HL-60/S4 treated with phorbol 12-myristate 13-acetate at 8.2 ng/mL for 4 days and 3 days (cell line): ENCODE measurements around the gene CCDC172.
"Not testable (repeated sequence)": the region's sequence is repeated elsewhere in the genome, so short reads cannot be mapped to it uniquely, and the experiment has no call there.

Experiments used
- in situ Hi-C: fragments of 300-500 bp; cut with MboI; formaldehyde crosslinking; loops from 2 replicates; pipeline ENCODE4 v1.15.0; 2022; ENCODE audit warnings: low sequenced_read_pairs

Gene CCDC172

GRCh38 chr10:116331815-116332214 lies 7.6 kb downstream of the CCDC172 start:
- in situ Hi-C loops: no loop called here

- in situ Hi-C loops: no loop called here
Measured at GRCh38 chr10:116336866-116337265, 12.6 kb downstream of the CCDC172 start.

- in situ Hi-C loops: no loop called here
Measured at GRCh38 chr10:116352125-116352524, 27.9 kb downstream of the CCDC172 start.

- in situ Hi-C loops: no loop called here
Measured at GRCh38 chr10:116353817-116354216, 29.6 kb downstream of the CCDC172 start.

GRCh38 chr10:116355341-116355740 lies 31.1 kb downstream of the CCDC172 start:
- in situ Hi-C loops: no loop called here

- in situ Hi-C loops: no loop called here
Measured at GRCh38 chr10:116356833-116357232, 32.6 kb downstream of the CCDC172 start.

- in situ Hi-C loops: no loop called here
Measured at GRCh38 chr10:116364868-116365267, 40.6 kb downstream of the CCDC172 start.

GRCh38 chr10:116371737-116372136 lies 47.5 kb downstream of the CCDC172 start:
- in situ Hi-C loops: no loop called here

GRCh38 chr10:116382290-116382689 lies 58.0 kb downstream of the CCDC172 start:
- in situ Hi-C loops: no loop called here

- in situ Hi-C loops: no loop called here
Measured at GRCh38 chr10:116385311-116385710, 61.1 kb downstream of the CCDC172 start.

- in situ Hi-C loops: no loop called here
Measured at GRCh38 chr10:116385994-116386809, 62.0 kb downstream of the CCDC172 start.

- in situ Hi-C loops: not testable (repeated sequence)
Measured at GRCh38 chr10:116393246-116393831, 69.1 kb downstream of the CCDC172 start.

- in situ Hi-C loops: no loop called here
Measured at GRCh38 chr10:116395223-116395985, 71.2 kb downstream of the CCDC172 start.

GRCh38 chr10:116398224-116398623 lies 74.0 kb downstream of the CCDC172 start:
- in situ Hi-C loops: no loop called here

- in situ Hi-C loops: no loop called here
Measured at GRCh38 chr10:116402858-116403257, 78.6 kb downstream of the CCDC172 start.

GRCh38 chr10:116403740-116404250 lies 79.5 kb downstream of the CCDC172 start:
- in situ Hi-C loops: no loop called here

GRCh38 chr10:116408719-116409118 lies 84.5 kb downstream of the CCDC172 start:
- in situ Hi-C loops: no loop called here

GRCh38 chr10:116410351-116410750 lies 86.1 kb downstream of the CCDC172 start:
- in situ Hi-C loops: no loop called here

GRCh38 chr10:116417821-116418220 lies 93.6 kb downstream of the CCDC172 start:
- in situ Hi-C loops: no loop called here

- in situ Hi-C loops: no loop called here
Measured at GRCh38 chr10:116418389-116418788, 94.1 kb downstream of the CCDC172 start.

GRCh38 chr10:116421815-116422214 lies 97.6 kb downstream of the CCDC172 start:
- in situ Hi-C loops: no loop called here
